UCSD-AML1 (cell line): ENCODE measurements around the gene SPIN1.
"Not testable (repeated sequence)": the region's sequence is repeated elsewhere in the genome, so short reads cannot be mapped to it uniquely, and the experiment has no call there.

Experiments
- DNase-seq: peaks from one replicate; lab custom pipeline; 2025; ENCODE audit not compliant: unreplicated experiment; lab: John Stamatoyannopoulos, UW

Gene SPIN1

GRCh38 chr9:88388203-88388885 lies at the start of gene SPIN1:
TSS of gene SPIN1 (plus strand) at chr9:88388444. CDS start at chr9:88426540, 38,096 bp downstream.
- peak; percentile 88 for DNase-seq

GRCh38 chr9:88339317-88339716 lies 48.9 kb upstream of the SPIN1 start:
- no peak for DNase-seq

GRCh38 chr9:88342246-88342645 lies 46.0 kb upstream of the SPIN1 start:
- no peak for DNase-seq

GRCh38 chr9:88344013-88344412 lies 44.2 kb upstream of the SPIN1 start:
- no peak for DNase-seq

- DNase-seq: not testable (repeated sequence)
Measured at GRCh38 chr9:88350354-88350753, 37.9 kb upstream of the SPIN1 start.

- no peak for DNase-seq
Measured at GRCh38 chr9:88355166-88355565, 33.1 kb upstream of the SPIN1 start.

GRCh38 chr9:88357250-88357649 lies 31.0 kb upstream of the SPIN1 start:
- DNase-seq: not testable (repeated sequence)

GRCh38 chr9:88358723-88359122 lies 29.5 kb upstream of the SPIN1 start:
- no peak for DNase-seq

GRCh38 chr9:88359974-88360373 lies 28.3 kb upstream of the SPIN1 start:
- no peak for DNase-seq

GRCh38 chr9:88362681-88363080 lies 25.6 kb upstream of the SPIN1 start:
- DNase-seq: no peak

- no peak for DNase-seq
Measured at GRCh38 chr9:88363661-88364060, 24.6 kb upstream of the SPIN1 start.

- no peak for DNase-seq
Measured at GRCh38 chr9:88364706-88365105, 23.5 kb upstream of the SPIN1 start.

GRCh38 chr9:88370346-88370745 lies 17.9 kb upstream of the SPIN1 start:
- DNase-seq: no peak

GRCh38 chr9:88372103-88372654 lies 16.1 kb upstream of the SPIN1 start:
- DNase-seq: no peak

GRCh38 chr9:88373045-88373444 lies 15.2 kb upstream of the SPIN1 start:
- no peak for DNase-seq

GRCh38 chr9:88378317-88378716 lies 9.9 kb upstream of the SPIN1 start:
- DNase-seq: no peak

- no peak for DNase-seq
Measured at GRCh38 chr9:88379352-88379751, 8.9 kb upstream of the SPIN1 start.

GRCh38 chr9:88380118-88380517 lies 8.1 kb upstream of the SPIN1 start:
- DNase-seq: no peak

- not testable (repeated sequence) for DNase-seq
Measured at GRCh38 chr9:88381322-88381721, 6.9 kb upstream of the SPIN1 start.

- DNase-seq: no peak
Measured at GRCh38 chr9:88383176-88383575, 5.1 kb upstream of the SPIN1 start.

- not testable (repeated sequence) for DNase-seq
Measured at GRCh38 chr9:88386137-88386536, 2.1 kb upstream of the SPIN1 start.

- DNase-seq: no peak
Measured at GRCh38 chr9:88387036-88387551, 1.1 kb upstream of the SPIN1 start.
